DMS79 treated with DMSO at 0.1 percent for 48 hours (cell line): ENCODE measurements around the gene NEUROD4.

ENCODE experiments used
- DNase-seq: peaks from one replicate; lab custom pipeline; 2025; lab: John Stamatoyannopoulos, UW

Gene NEUROD4

DNA sequence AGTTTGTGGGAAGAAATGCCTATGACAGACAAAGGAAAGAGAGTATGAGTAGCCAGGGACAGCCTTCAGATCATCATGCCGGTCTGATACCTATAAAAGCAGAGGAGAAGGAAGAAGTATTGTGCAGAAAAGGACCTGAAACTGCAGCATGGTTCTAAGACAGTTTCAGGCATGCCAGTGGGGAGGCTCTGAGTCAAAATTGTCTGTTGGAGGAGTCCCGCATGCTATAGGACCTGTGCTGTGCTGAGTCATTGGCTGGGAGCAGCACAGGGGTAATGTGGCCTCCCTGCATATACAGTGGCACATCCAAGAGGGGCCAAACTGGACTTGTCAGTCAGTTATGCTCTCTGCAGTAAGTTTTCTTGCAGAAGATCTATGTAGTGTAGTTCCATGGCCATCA, 40.7 kb downstream of the NEUROD4 start:
- no peak for DNase-seq

DNA sequence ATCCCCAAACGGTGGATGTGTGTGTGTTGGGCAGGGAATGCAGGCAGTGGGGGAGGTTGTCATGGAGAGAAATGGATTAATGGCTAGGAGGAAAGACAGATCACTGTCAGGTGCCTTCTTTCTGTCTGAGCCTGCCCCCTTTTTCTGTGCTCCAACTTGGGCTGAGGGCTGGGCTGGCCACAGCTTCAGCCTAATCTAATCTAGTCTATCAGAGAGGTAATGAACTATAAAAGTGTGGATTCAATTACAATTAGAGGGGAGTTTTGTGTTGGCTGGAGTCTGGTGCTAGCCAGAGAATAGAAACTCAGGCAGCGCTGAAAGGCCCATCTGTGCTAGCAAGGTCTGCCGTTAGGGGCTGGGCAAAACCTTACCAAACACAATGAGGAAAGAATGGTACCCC, 41.2 kb downstream of the NEUROD4 start:
- DNase-seq = no peak

GRCh38 chr12:55063291-55063690, 43.5 kb downstream of the NEUROD4 start:
- DNase-seq = no peak

DNA sequence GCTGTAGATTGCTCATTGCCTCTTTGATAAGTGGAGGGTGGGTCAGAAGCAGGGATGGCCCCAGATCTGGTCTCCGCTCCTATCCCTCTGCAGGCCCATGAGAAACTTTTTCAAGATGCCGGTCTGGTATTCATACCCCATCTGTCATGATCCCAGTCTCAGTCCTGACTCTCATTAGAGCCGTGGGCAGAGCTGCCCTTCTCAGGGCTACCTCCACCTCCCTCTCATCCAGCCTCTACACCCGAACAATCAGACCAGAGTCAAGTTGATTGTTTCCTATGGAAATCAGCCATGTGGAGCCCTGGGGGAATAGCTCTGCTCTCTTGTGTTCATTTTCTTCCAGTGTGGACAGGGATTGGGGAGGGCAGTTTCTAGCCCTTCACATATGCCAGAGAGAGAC, 45.8 kb downstream of the NEUROD4 start:
- no peak for DNase-seq

GRCh38 chr12:55067701-55068100, 47.9 kb downstream of the NEUROD4 start:
- no peak for DNase-seq

DNA sequence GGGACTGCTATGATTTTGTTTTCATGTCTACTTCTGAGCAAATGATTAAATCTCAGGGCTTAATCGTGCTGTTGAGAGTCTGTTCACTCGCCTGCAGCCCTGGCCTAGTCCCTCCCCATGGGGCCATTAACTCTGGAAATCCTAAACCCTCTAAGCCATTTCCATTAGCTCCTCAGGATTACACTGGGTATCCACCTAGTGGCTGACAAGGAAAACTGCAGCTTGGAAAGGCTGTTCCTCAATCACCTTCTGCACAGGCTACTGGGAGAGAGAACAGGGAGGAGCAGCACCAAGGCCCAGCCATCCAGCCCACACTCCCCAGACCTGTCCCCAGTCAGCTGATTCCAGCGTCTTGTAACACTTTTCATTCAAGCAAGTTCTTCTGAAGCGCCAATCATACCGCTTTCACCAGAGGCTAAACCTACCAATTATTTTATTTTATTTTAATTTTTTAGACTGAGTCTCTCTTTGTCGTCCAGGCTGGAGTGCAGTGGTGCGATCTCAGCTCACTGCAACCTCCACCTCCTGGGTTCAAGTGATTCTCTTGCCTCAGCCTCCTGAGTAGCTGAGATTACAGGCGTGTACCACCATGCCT, 48.7 kb downstream of the NEUROD4 start:
- no peak for DNase-seq

DNA sequence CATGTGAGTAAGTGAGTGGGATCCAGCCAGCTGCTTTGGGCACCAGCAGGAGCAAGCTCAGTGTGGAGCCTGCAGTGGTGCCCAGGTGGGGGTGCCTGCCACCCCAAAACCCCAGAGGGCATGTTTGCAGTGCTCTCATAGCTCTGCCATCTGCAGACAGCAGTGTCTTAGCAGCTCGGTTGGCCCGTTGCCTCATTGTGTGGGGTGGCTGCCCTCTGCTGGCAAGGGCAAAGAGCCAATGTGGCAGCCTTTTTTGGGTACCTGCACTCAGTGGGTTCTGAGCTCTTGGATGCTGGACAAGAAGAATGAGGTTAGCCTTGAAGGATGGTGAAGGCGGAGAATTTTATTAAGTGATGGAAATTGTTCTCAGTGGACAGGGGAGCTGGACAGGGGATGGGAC, 52.3 kb downstream of the NEUROD4 start:
- no peak for DNase-seq

DNA sequence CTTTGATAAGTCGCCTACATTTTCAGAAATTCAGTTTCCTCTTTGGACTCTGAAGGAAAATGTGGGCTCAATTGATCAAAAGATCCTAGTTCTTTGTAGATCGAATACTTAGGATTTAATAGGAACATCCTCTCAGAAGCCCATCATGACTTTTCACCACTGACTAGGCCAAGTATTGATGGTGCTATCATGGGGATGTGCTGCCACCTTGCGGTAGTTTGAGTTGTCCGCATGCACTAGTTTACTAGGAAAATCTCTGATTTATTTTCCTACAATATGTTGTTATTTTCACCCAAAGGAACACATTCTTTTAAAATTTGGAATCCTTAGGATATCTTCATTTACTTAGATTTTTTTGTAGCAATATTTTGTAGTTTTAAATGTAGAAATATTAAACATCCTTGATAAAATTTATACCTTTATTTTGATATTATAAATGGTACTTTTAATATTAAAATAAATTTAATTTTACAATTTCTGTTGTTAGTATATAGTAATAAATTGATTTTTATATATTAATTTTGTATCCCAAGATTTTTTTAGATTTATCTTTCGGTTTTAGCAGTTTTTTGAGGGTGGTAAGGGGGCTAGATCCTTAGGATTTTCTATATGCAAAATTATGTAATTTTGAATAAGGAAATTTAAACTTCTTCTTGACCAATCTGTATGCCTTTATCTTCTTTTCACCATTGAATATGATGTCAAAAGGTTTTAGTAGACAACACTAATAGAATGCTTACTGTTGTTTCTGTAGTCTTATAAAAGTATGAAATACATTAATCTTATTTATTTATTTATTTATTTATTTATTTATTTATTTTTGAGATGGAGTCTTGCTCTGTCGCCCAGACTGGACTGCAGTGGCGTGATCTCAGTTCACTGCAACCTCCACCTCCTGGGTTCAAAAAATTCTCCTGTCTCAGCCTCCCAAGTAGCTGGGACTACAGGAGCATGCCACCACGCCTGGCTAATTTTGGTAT, 53.6 kb downstream of the NEUROD4 start:
- DNase-seq = peak; percentile 5

DNA sequence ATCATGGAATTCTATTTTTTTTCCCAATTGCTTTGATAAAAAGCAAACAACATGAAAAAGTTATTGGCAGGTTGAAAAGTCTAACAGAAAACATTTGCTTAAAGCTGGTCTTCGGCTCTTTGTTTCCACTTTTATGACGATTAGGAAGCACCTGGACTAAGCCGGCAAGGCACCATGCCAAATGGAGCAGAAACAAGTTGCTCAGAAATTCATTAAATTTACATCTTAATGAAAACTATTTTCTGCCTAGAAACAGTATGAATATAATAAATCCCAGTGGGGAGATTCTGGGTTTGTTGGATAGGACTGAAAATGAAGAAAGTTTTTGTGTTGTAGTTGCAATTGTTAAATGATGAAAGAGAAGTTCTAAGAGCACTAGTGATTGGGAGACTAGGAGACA, 55.0 kb downstream of the NEUROD4 start:
- DNase-seq = no peak
